H1 (cell line): ENCODE results near the gene CLPTM1L. TPM values are rescaled to one million over a fixed set of nuclear protein-coding genes. Genes with fewer than 3 reads are reported as not detected.
A peak's percentile ranks its signal among the peaks of the same experiment; 100 is the strongest.

Experiments
- CTCF ChIA-PET: fragments of 300-600 bp; sonication (Branson Sonifier 250); formaldehyde crosslinking; loops from one replicate; lab custom pipeline; 2021; ENCODE audit not compliant: partially characterized antibody; lab: Charles Lee
- POLR2A ChIA-PET: fragments of 300-600 bp; sonication (Branson Sonifier 250); formaldehyde crosslinking; loops from one replicate; lab custom pipeline; 2021; ENCODE audit warnings: inconsistent platforms; ENCODE audit not compliant: partially characterized antibody; lab: Charles Lee
- DNase-seq, 2 experiments: peaks; one replicate each; pipeline versions ENCODE4 v3.0.0 to v3.0.0-alpha.2; 2010 to 2022; ENCODE audit warnings: low spot score in 2 of 2, low read depth in 1 of 2, mixed read lengths in 1 of 2
- FAIRE-seq: peaks from 2 replicates; lab custom pipeline; 2011; peaks lifted over from hg19 to GRCh38; lab: Jason Lieb, UNC
- H2AFZ ChIP-seq: 2 replicates; pipeline ENCODE4 v1.8.1; 2012; ENCODE audit warnings: low read length, inconsistent platforms
- H2AK5ac ChIP-seq: 2 replicates; pipeline ENCODE4 v1.6.1; 2013; ENCODE audit warnings: low read depth, low read length
- H2BK120ac ChIP-seq: replicated peaks from 2 replicates; pipeline ENCODE3; 2013; ENCODE audit warnings: low read depth, low read length, inconsistent platforms
- H2BK12ac ChIP-seq: 2 replicates; pipeline ENCODE4 v1.6.1; 2013; ENCODE audit warnings: low read depth, low read length
- H2BK15ac ChIP-seq: 2 replicates; pipeline ENCODE4 v1.6.1; 2013; ENCODE audit warnings: low read length
- H2BK20ac ChIP-seq: 2 replicates; pipeline ENCODE4 v1.6.1; 2013; ENCODE audit warnings: low read length
- H2BK5ac ChIP-seq: 2 replicates; pipeline ENCODE4 v1.6.1; 2013; ENCODE audit warnings: low read depth, low read length
- H3K14ac ChIP-seq: 2 replicates; pipeline ENCODE4 v1.6.1; 2013; ENCODE audit warnings: inconsistent platforms; ENCODE audit not compliant: insufficient read length
- H3K18ac ChIP-seq: 2 replicates; pipeline ENCODE4 v1.6.1; 2013; ENCODE audit warnings: low read length; ENCODE audit errors: extremely low read depth
- H3K23ac ChIP-seq: 2 replicates; pipeline ENCODE4 v1.6.1; 2013; ENCODE audit warnings: inconsistent platforms; ENCODE audit not compliant: insufficient read length
- H3K23me2 ChIP-seq: 2 replicates; pipeline ENCODE4 v1.6.1; 2013; ENCODE audit warnings: low read depth, low read length
- H3K27ac ChIP-seq: 2 replicates; pipeline ENCODE4 v1.6.1; 2011; ENCODE audit warnings: low read depth, low read length, inconsistent platforms
- H3K27me3 ChIP-seq, 4 experiments: replicated peaks in 1 of 4; 1 replicate in 1 of 4; 2 replicates in 3 of 4; pipeline versions ENCODE4 v1.6.1 to v1.8.1; 2011 to 2013; ENCODE audit warnings: low read length in 3 of 4, mild to moderate bottlenecking in 3 of 4, inconsistent platforms in 2 of 4, mixed read lengths in 2 of 4, moderate library complexity in 1 of 4; ENCODE audit not compliant: control insufficient read depth in 3 of 4, insufficient read depth in 3 of 4; ENCODE audit errors: extremely low read depth in 1 of 4
- H3K36me3 ChIP-seq, 4 experiments: 2 replicates each; pipeline versions ENCODE4 v1.6.1 to v1.8.1; 2011 to 2013; ENCODE audit warnings: mild to moderate bottlenecking in 4 of 4, low read length in 3 of 4, moderate library complexity in 2 of 4, control low read depth in 1 of 4, inconsistent platforms in 1 of 4; ENCODE audit not compliant: insufficient read depth in 4 of 4, control insufficient read depth in 2 of 4
- H3K4ac ChIP-seq: replicated peaks from 2 replicates; pipeline ENCODE3; 2013; ENCODE audit warnings: low read length, low read depth, mixed read lengths, inconsistent platforms; ENCODE audit not compliant: insufficient read length
- H3K4me1 ChIP-seq, 4 experiments: replicated peaks in 1 of 4; 1 replicate in 1 of 4; 2 replicates in 3 of 4; pipeline versions ENCODE4 v1.6.1 to v1.8.1; 2011 to 2013; ENCODE audit warnings: low read length in 3 of 4, inconsistent platforms in 2 of 4, mixed read lengths in 1 of 4; ENCODE audit not compliant: insufficient read depth in 4 of 4, control insufficient read depth in 3 of 4
- H3K4me2 ChIP-seq, 2 experiments: 2 replicates each; pipeline versions ENCODE4 v1.6.1 to v1.8.1; 2011 to 2013; ENCODE audit warnings: low read depth in 2 of 2, low read length in 2 of 2, control low read depth in 1 of 2, inconsistent platforms in 1 of 2, mild to moderate bottlenecking in 1 of 2; ENCODE audit not compliant: insufficient read depth in 1 of 2
- H3K4me3 ChIP-seq, 4 experiments: fragments of 200-600, 300-600 bp in 1 of 4; sonication (generic), shearing (Covaris generic), sonication (Bioruptor Twin) in 1 of 4; 2 replicates each; pipeline versions ENCODE4 v1.5.1 to v1.8.1; 2011 to 2016; ENCODE audit warnings: low read length in 4 of 4, low read depth in 3 of 4, control low read depth in 2 of 4, inconsistent platforms in 2 of 4, mild to moderate bottlenecking in 2 of 4, mixed read lengths in 1 of 4, moderate library complexity in 1 of 4; ENCODE audit not compliant: insufficient read depth in 2 of 4; ENCODE audit errors: extremely low read depth in 1 of 4
- H3K56ac ChIP-seq: replicated peaks from 2 replicates; pipeline ENCODE3; 2013; ENCODE audit warnings: low read depth, mild to moderate bottlenecking, mixed read lengths, low read length, inconsistent platforms; ENCODE audit not compliant: insufficient read length
- H3K79me1 ChIP-seq: 2 replicates; pipeline ENCODE4 v1.6.1; 2013; ENCODE audit warnings: low read depth, low read length, control low read depth
- H3K79me2 ChIP-seq, 2 experiments: 2 replicates each; pipeline versions ENCODE4 v1.6.1 to v1.8.1; 2012 to 2013; ENCODE audit warnings: low read length in 2 of 2, mild to moderate bottlenecking in 2 of 2, inconsistent platforms in 1 of 2; ENCODE audit not compliant: insufficient read depth in 2 of 2, control insufficient read depth in 1 of 2
- H3K9ac ChIP-seq, 4 experiments: replicated peaks in 1 of 4; 1 replicate in 1 of 4; 2 replicates in 3 of 4; pipeline versions ENCODE4 v1.6.1 to v1.8.1; 2011 to 2013; ENCODE audit warnings: low read depth in 3 of 4, low read length in 3 of 4, control low read depth in 2 of 4, mild to moderate bottlenecking in 2 of 4, moderate library complexity in 2 of 4, inconsistent platforms in 1 of 4; ENCODE audit errors: extremely low read depth in 1 of 4
- H3K9me3 ChIP-seq, 2 experiments: 2 replicates each; pipeline versions ENCODE4 v1.6.1 to v1.8.1; 2012 to 2013; ENCODE audit warnings: mild to moderate bottlenecking in 2 of 2, moderate library complexity in 2 of 2, control low read depth in 1 of 2, inconsistent platforms in 1 of 2, low read depth in 1 of 2, low read length in 1 of 2, mixed read lengths in 1 of 2; ENCODE audit not compliant: insufficient read depth in 2 of 2
- H4K20me1 ChIP-seq, 2 experiments: replicated peaks in 1 of 2; 2 replicates each; pipeline versions ENCODE3 to v1.8.1; 2011 to 2013; ENCODE audit warnings: inconsistent platforms in 2 of 2, low read length in 2 of 2, mild to moderate bottlenecking in 1 of 2; ENCODE audit not compliant: insufficient read depth in 2 of 2, control insufficient read depth in 1 of 2
- H4K5ac ChIP-seq: 2 replicates; pipeline ENCODE4 v1.6.1; 2013; ENCODE audit warnings: low read length, low read depth, mixed read lengths, inconsistent platforms; ENCODE audit not compliant: insufficient read length
- H4K8ac ChIP-seq: 2 replicates; pipeline ENCODE4 v1.8.0; 2013; ENCODE audit warnings: mild to moderate bottlenecking, moderate library complexity, low read length, inconsistent platforms; ENCODE audit not compliant: insufficient read depth; ENCODE audit errors: extremely low read depth
- H4K91ac ChIP-seq: replicated peaks from 2 replicates; pipeline ENCODE3; 2013; ENCODE audit warnings: low read length, mixed read lengths, inconsistent platforms; ENCODE audit not compliant: insufficient read length
- ATF3 ChIP-seq: IDR thresholded peaks from 2 replicates; pipeline ENCODE4 v1.6.1; 2011; ENCODE audit warnings: low read depth, mild to moderate bottlenecking, low read length; ENCODE audit not compliant: insufficient read depth
- CEBPB ChIP-seq: IDR thresholded peaks from 2 replicates; pipeline ENCODE4 v1.6.1; 2012; ENCODE audit warnings: low read depth, low read length
- CTBP2 ChIP-seq: IDR thresholded peaks from 2 replicates; pipeline ENCODE4 v1.7.0; 2011; ENCODE audit warnings: borderline replicate concordance, mild to moderate bottlenecking, moderate library complexity, mixed read lengths, low read length; ENCODE audit not compliant: insufficient read depth, insufficient read length
- CTCF ChIP-seq, 3 experiments: IDR thresholded peaks; 1 replicate in 2 of 3; 2 replicates in 1 of 3; pipeline versions ENCODE4 v1.5.1 to v1.6.1; 2011; ENCODE audit warnings: low read length in 3 of 3, mild to moderate bottlenecking in 3 of 3, inconsistent platforms in 2 of 3, low read depth in 1 of 3, moderate library complexity in 1 of 3; ENCODE audit not compliant: insufficient read depth in 1 of 3; ENCODE audit errors: control extremely low read depth in 1 of 3
- EZH2 ChIP-seq: fragments of 200-600 bp; sonication (generic); IDR thresholded peaks from 2 replicates; pipeline ENCODE4 v1.7.1; 2012; ENCODE audit warnings: low read depth, mild to moderate bottlenecking, moderate library complexity, low read length, inconsistent platforms; ENCODE audit not compliant: severe bottlenecking
- GTF2F1 ChIP-seq: IDR thresholded peaks from 2 replicates; pipeline ENCODE4 v1.6.1; 2012; ENCODE audit warnings: low read depth, low read length, improper control_type of control experiment, borderline replicate concordance
- KDM5A ChIP-seq: fragments of 200-600 bp; IDR thresholded peaks from 2 replicates; pipeline ENCODE4 v1.7.1; 2012; ENCODE audit warnings: mild to moderate bottlenecking, low read length, inconsistent platforms, mixed read lengths
- MAX ChIP-seq: IDR thresholded peaks from 2 replicates; pipeline ENCODE4 v1.6.1; 2012; ENCODE audit warnings: inconsistent platforms
- TBP ChIP-seq: IDR thresholded peaks from 2 replicates; pipeline ENCODE4 v1.6.1; 2011; ENCODE audit warnings: low read depth, low read length, improper control_type of control experiment
- WGBS, 2 experiments: shearing (Covaris generic) in 1 of 2; methylation state at CpG; one replicate each; pipeline versions ENCODE4 v1.1.6 to v1.1.7; 2013 to 2015; ENCODE audit warnings: low lambda C conversion rate in 2 of 2, mixed read lengths in 2 of 2, inconsistent platforms in 1 of 2, low coverage in 1 of 2, missing lambda C conversion rate in 1 of 2; ENCODE audit not compliant: insufficient replicate concordance in 2 of 2, insufficient coverage in 1 of 2, insufficient read length in 1 of 2; ENCODE audit errors: extremely low coverage in 1 of 2, missing lambda C conversion rate in 1 of 2; 5-methylcytosine and 5-hydroxymethylcytosine counted together
- polyA plus RNA-seq, 7 experiments: library from polyadenylated mRNA; depleted of rRNA in 3 of 7; stranded (reverse) in 5 of 7; unstranded in 2 of 7; fragments of >200 nt in 5 of 7; fragments of 200-250 nt in 2 of 7; gene quantifications; 1 replicate in 5 of 7; 2 replicates in 1 of 7; 4 replicates in 1 of 7; pipeline versions ENCODE4 v1.2.1 to v1.2.3, GENCODE V29; 2011 to 2013; ENCODE audit warnings: missing spikeins in 2 of 7, mixed read lengths in 2 of 7
- total RNA-seq: library from RNA; stranded (reverse); fragmentation: NEBNext Ultra II Directional; extraction: Animal tissue kit (Norgen Biotek cat#: 25700); gene quantifications from 2 replicates; pipeline ENCODE4 v1.2.1, GENCODE V29; 2021

CLPTM1L gene
- total and polyA plus RNA-seq, 2 of the 8 experiments (the other 6 are each of a cell fraction or from before 2014, with no cell fraction given): 102 to 119 TPM

- H3K4me2 ChIP-seq: peak overlapping the region; percentile 44 to 53
- H2AFZ ChIP-seq: no peak overlapping the region
- TF ChIP-seq KDM5A: no peak
- TF ChIP-seq MAX: no peak
- no peak for TF ChIP-seq ATF3
- TF ChIP-seq GTF2F1: no peak
- no peak for TF ChIP-seq TBP
- TF ChIP-seq EZH2: no peak
- no peak for TF ChIP-seq CTCF (IDR thresholded peaks at IDR 0.05; ENCODE audit: control extremely low read depth in 1 of 3, insufficient read depth in 1 of 3, low read depth in 1 of 3, low read length in 3 of 3)
- TF ChIP-seq CTBP2: no peak
- no peak for TF ChIP-seq CEBPB
Observed at GRCh38 chr5:1380910-1381309, 36.0 kb upstream of the CLPTM1L start.

More at GRCh38 chr5:1380910-1381309, 36.0 kb upstream of the CLPTM1L start:
- CTCF ChIA-PET: interaction anchor here (0.6 to 4.0 kb wide), 34 partner anchors 10 to 371 kb away, joined by 3 to 31 read pairs (median 4); no protein-coding TSS in a partner anchor
- Histone ChIP-seq H3K4me3 (no peak overlapping the region), H2BK5ac (no peak overlapping the region), H3K36me3 (no peaks in the 10 kb centered on the region), H3K27me3 (peaks cover 1 to 34% (median 30%) of the 10 kb centered on the region in 4 experiments), H3K9me3 (peaks cover 5 to 10% of the 10 kb centered on the region in 2 experiments; a peak in 3 of 4 replicates), H3K4ac (no peak overlapping the region), H4K20me1 (peaks cover 0 to 5% of the 10 kb centered on the region in 2 experiments), H3K23ac (no peak overlapping the region), H4K8ac (no peak overlapping the region; the same call in 1 of the 2 replicates), H3K56ac (no peak overlapping the region), H2BK120ac (no peak overlapping the region), H3K18ac (no peak overlapping the region), H3K23me2 (peaks cover 3% of the 10 kb centered on the region; the same call in 1 of the 2 replicates), H2BK15ac (no peak overlapping the region), H4K5ac (no peak overlapping the region), H3K27ac (no peak overlapping the region), H3K79me2 (no peaks in the 10 kb centered on the region), H3K14ac (no peak overlapping the region), H2BK12ac (peak overlapping the region; percentile 14; the same call in 1 of the 2 replicates), H4K91ac (no peak overlapping the region), H3K79me1 (no peaks in the 10 kb centered on the region), H2AK5ac (no peak overlapping the region), H3K4me1 (peaks cover 0 to 12% (median 8%) of the 10 kb centered on the region in 4 experiments; a peak in 6 of 7 replicates), H3K9ac (no peak overlapping the region), H2BK20ac (no peak overlapping the region)
- 79% methylated on average over 12 of the region's 12 CpGs; no CpG with 5 or more reads in 1 of the 2 experiments for WGBS, 2 experiments
- DNase-seq: no peak
- no peak for FAIRE-seq
- POLR2A ChIA-PET: interaction anchor here (0.5 to 1.5 kb wide), 7 partner anchors 10 to 194 kb away, joined by 3 to 4 read pairs (median 3); partner anchors contain the start of gene CLPTM1L
